Kidney glomerular epithelial cell (primary cell): ENCODE measurements around the gene CTSA.
"Not testable (repeated sequence)": the region's sequence is repeated elsewhere in the genome, so short reads cannot be mapped to it uniquely, and the experiment has no call there.

Experiments
- DNase-seq: peaks from one replicate; lab custom pipeline; 2025; lab: John Stamatoyannopoulos, UW

CTSA gene

DNA sequence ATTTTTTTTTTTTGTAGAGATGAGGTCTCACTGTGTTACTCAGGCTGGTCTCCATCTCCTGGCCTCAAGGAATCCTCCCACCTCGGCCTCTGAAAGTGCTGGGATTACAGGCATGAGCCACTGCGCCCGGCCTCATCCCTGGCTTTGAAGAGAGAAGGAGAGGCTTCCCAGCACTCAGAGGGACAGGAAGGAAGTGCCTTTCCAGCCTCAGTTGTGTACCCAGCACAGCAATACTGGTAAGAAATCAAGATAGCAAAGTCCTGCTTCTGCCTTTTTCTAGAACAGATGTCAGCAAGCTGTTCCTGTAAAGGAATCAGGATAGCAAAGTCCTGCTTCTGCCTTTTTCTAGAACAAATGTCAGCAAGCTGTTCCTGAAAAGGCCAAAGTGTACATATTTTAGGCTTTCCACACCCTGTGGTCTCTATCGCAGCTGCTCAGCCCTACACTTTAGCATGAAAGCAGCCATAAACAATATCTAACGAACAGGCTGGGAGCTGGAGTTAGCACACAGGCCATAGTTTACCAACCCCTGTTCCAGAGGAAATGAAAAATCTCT, 27.1 kb downstream of the CTSA start:
- DNase-seq: no peak

DNA sequence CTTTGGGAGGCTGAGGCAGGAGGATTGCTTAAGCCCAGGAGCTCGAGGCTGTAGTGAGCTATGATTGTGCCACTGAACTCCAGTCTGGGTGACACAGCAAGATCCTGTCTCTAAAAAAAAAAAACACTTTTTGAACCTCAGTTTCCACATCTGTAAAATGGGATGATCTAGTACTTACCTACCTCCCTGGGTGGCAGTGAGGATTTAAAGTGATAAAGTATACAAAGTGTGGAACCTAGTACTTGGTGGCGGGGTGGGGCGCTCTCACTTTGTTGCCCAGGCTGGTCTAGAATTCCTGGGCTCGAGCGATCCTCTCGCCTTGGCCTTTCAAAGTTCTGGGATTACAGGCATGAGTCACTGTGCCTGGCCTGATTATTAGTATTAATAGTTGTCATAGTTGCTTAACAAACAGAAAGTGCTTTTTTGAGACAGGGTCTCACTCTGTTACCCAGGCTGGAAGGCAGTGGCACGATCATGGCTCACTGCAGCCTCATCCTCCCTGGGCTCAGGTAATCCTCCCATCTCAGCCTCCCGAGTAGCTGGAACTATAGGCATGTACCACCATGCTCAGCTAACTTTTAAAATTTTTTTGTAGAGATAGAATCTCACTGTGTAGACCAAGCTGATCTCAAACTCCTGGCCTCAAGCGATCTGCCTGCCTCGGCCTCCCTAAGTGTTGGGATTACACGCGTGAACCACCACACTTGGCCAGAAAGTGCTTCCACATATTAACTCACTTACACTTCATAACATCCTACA, 27.8 kb downstream of the CTSA start:
- no peak for DNase-seq

DNA sequence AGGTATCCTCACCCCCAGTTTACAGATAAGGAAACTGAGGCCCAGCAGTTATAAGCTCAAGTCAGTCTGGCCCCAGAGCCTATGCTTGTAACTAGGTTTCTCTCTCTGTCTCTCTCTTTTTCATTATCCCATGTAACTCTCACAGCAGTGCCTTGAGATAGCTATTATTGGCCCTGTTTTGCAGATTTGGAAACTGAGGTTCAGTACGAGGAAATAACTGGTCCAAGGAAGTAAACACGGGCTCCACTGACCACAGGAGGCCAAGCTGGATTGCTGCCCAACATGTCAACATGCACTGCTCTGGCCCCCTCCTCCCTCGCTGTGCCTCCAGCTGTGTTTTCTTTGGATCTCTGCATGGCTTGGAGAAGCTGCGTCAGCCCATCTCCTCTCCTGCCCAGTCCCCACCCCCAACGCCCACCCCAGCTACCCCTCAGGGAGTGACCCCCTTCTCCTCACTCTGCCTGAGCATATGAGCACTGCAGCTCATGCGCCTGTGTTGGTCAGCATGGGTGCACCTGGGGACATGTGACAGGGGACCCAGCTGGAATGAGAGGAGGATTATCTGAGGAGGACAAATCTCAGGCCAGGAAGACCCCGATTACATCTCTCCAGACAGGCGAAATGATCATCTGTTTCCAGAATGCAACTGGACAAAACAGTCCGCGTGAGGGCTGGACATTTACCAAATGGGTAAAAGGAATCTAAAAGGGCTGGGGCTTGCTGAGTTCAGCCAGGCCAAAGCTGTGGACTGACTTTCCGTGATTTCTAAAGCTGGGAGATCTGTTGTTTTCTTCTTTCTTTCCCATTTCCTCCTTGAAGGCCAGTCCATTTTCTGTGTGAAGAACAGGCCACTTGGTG, 28.6 kb downstream of the CTSA start:
- no peak for DNase-seq

DNA sequence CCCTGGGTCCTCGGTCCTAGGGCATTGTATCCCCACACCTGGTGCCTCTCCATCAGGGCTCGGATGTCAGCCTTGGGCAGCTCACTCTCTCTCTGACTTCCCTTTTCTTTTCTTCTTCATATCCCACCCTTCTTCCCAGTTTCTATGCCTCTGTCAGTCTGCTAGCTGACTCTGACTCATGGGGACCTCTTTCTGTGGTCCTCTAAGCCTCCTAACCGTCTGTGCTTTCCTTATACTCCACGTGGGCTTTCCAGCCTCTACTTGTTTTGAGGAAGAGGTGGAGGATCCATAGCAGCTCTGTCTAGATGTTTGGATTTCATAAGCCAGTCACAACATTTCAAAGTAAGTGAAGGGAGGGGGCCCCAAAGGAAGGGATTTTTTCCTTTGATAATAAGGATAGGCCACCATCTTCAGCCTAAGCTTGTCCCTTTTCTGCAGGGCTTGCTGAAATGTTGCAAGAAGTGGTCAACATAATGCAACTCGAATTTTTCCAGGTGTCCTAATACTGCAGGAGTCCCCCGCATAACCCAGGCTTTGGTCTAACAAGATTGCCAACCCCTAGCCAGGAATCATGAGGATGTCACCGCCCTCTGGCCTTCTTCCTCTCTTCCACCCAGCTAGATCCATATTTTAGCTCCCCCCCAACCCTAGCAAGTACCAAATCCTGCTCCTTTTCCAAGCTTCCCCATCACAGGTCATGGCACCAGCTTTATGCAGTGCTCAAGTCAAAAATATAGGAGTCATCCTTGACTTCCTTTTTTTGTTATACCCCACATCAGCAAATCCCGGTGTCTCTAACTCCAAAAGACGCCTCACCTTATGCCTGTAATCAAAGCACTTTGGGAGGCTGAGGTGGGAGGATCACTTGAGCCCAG, 29.6 kb downstream of the CTSA start:
- DNase-seq: no peak

DNA sequence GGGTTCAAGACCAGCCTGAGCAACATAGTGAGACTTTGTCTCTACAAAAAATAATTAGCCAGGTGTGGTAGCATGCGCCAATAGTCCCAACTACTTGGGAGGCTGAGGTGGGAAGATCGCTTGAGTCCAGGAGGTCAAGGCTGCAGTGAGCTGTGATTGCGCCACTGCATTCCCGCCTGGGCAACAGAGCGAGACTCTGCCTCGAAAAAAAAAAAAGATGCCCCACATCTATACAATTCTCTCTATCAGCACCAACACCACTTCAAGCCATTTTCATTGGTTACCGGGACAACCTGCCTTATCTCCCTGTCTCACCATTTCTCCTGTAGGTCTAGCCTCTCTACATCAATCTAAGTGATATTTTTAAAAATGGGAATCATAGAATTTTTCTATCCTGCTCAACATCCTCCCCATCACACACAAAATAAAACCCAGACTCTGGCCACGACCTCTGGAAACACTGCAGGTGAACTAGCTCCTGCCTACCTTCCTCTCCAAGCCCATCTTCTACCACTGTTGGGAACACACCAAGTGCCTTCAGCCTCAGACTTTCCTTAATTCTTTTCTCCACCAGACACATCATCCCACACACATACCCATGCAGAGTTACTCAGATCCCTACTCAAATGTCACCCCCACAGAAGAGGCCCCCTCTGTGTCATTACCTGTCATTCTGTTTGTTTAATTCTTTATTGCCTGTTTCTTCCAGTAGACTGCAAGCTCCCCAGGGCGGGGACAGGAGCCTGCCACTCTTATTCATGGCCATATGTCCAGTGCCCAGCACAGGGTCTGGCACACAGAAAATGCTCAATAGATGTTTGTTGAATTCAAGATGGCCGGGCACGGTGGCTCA, 30.4 kb downstream of the CTSA start:
- no peak for DNase-seq

DNA sequence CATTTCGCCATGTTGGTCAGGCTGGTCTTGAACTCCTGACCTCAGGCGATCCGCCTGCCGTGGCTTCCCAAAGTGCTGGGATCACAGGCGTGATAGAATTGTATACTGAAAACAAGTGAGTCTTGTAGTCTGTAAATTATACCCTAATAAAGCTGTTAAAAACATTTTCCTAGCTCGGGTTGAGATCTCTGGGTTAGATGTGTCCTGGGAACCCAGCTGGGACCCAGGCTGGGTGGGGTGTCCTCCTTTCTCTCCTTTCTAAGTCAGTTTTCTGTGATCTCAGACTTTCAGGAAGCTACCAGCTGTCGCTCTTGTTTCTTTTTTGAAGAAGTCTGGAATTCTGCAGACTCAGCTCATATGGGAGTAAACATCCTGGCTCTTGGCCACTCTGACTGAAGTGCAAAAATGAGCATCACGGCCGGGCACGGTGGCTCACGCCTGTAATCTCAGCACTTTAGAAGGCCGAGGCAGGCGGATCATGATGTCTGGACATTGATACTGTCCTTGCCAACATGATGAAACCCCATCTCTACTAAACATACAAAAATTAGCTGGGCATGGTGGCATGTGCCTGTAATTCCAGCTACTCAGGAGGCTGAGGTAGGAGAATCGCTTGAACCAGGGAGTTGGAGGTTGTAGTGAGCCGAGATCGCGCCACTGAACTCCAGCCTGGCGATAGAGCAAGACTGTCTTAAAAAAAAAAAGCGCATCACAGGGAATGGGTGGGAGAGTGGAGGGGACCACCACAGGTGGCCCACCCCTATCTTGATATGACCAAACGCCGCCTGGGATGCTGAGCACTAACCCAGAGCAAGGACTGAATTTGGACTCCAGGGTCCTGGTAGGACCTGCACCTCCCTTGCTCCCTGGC, 33.5 kb downstream of the CTSA start:
- DNase-seq: peak; percentile 30

DNA sequence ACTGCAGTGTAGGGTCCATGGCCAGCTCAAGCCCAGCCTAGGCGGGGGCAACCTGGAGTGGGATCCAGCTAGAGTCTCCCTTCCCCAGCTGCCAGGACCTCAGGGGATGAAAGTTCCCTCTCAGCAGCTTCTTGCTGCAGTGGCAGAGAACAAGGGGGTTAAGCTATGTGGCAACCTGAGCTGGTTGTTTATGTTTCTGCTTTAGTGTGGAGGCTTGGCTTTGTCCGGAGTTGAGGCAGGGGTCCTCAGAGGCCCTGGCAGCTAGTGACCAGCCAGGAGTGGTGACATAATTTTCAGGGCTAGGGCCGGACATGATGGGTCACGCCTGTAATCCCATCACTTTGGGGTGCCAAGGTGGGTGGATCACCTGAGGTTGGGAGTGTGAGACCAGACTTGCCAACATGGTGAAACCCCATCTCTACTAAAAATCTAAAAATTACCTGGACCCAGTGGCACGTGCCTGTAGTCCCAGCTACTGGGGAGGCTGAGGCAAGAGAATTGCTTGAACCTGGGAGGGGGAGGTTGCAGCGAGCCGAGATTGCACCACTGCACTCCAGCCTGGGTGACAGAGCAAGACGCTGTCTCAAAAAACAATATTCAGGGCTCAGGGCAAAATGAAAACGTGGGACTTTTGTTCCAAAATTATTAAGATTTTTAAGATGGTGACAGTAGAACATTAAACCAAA, 34.8 kb downstream of the CTSA start:
- no peak for DNase-seq

DNA sequence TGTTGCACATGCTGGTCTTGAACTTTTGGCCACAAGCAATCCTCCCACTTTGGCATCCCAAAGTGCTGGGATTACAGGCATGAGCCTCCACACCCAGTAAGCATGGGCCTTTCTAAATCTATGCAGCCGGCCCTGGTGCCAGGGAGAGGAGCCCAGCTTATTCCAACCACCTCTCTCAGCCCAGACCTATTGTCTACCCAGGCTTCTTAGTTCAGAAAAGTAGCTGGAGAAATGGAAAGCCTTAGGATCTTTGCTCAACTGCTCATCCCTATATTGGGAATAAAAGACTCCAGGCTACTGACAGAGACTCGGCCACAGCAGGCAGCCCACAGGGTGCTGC, 35.6 kb downstream of the CTSA start:
- no peak for DNase-seq

DNA sequence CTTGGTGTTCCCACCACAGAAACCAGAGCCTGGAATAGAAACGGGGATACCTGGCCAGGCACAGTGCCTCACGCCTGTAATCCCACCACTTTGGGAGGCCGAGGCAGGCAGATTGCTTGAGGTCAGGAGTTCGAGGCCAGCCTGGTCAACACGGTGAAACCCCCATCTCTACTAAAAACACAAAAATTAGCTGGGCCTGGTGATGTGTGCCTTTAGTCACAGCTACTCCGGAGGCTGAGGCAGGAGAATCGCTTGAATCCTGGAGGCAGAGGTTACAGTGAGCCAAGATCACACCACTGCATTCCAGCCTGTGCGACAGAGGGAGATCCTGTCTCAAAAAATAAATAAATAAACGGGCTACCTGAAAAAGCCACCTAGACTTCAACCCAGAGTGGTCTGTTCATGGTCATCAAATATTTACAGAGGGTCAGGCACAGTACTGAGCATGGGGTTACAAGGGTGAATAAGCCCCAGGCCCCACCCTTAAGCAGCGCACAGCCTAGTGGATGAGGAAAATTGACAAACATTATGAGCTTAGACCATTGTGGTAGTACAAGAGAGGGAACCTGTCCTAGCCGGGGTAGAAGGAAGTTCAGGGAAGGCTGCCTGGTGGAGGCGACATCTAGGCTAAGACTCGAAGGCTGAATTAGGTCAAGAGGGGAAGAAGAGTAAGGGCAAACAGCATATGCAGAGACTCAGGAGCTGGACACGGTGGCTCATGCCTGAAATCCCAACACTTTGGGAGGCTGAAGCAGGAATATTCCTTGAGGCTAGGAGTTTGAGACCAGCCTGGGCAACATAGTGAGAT, 36.1 kb downstream of the CTSA start:
- DNase-seq: no peak

DNA sequence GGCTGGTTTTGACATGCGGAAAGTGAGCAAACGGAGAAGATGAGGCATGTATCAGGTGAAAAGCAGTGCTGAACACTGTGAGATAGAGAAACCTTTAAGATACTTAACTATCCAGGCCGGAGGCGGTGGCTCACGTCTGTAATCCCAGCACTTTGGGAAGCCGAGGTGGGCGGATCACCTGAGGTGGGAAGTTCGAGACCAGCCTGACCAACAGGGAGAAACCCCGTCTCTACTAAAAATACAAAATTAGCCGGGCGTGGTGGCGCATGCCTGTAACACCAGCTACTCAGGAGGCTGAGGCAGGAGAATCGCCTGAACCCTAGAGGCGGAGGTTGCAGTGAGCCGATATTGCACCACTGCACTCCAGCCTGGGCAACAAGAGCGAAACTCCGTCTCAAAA, 40.5 kb downstream of the CTSA start:
- not testable (repeated sequence) for DNase-seq

DNA sequence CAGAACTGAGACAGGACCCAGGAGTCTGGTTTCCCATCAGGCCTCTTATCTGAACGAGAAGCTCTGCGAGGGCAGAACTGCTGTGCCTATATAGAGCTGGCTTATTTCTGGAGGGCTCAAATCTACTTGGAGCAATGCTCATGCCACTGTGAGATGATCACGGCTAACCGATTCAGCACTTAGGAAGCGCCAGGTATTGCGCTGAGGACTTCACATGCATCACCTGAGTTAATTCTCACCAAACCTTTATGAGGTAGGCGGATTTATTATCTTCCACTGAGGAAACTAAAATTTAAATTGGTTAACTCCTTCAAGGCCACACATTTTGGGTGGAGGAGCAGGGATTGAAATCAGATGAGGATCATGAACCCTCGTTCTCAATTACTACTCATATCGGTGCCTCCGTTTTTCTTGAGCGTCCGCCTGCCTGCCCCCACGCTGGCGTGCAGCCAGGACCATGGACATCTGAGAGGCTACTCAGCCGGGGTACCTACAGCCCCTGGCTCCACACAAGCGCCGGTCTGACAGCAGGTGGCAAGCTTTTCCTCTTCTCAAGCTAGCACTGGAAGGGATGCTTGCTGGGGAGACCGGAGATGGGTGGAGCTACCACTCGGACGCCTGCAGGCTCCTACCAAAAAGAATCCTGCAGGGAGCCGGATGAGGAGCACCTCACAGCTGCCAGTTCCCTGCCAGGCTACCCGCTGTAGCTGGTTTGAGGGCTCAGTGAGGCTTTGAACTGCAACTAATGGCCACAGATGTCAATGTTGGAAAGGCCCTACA, 42.3 kb downstream of the CTSA start:
- peak; percentile 54 for DNase-seq

DNA sequence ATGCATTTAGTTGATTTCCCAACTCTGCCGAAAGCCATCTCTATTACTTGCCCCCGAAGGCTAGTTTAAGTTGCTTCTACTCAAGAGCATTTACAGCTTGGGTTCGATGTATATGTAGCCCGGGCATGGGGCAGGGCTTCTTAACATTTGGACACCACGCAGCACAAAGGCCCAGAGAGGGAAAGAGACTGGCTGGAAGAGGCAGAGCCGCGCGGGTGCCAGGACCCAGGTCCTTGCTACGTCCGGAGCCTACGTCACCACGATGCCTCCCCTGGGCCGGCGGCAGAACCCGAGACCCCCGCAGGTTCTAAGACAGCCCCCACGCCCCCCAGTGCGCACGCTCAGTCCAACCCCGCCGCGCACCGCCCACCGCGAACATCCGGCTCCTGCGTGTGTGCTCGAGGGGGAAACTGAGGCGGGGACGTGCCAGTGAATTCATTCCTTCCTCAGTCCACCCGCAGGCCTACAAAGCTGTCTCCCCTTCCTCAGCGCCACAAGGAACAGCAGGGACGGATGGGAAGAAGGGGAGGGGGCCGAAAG, 43.0 kb downstream of the CTSA start:
- DNase-seq: no peak

DNA sequence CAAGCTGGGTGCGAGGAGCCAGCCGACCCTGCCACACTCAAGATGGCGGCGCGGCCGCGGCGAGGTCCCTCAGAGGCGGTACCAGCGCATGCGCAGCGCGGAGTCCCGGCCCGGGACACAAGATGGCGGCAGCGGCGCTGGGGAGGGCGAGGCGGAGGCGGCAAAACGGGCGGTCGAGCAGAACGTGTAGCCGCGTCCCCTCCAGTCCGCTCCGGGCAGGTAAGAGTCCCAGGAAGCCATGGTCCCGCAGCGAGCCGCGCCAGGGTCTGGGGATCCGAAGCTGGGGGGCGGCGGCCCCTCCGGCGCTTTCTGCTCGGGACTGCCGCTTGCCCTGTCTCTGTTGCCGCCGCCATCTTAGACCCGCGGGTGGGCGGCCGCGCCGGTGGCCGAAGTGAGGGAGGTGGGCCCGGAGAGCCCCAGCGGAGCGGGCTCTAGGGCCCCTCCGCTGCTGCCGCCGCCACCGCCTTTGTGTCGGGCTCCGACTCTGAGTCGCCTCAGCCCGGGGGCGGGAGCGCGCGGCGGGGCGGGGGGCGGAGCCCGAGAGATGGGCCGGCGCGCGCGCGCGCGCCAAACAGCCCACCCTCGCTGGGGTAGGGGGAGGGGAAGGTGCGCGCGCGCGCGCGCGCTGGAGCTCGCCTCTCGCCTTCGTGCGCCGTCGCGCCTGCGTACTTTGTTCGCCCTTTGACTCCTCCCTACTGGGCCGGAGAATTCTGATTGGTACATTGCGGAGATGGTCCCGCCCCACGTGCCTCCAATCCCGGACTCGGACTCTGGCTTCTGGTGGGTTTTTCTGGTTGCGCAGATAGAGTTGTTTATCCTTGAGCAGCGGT, 43.7 kb downstream of the CTSA start, which contains the start of gene PCIF1:
TSS of gene PCIF1 (plus strand) at position 98 of the 830 bp plus-strand sequence. CDS start 4,317 bp downstream, outside the sequence.
- peak; percentile 96 for DNase-seq

DNA sequence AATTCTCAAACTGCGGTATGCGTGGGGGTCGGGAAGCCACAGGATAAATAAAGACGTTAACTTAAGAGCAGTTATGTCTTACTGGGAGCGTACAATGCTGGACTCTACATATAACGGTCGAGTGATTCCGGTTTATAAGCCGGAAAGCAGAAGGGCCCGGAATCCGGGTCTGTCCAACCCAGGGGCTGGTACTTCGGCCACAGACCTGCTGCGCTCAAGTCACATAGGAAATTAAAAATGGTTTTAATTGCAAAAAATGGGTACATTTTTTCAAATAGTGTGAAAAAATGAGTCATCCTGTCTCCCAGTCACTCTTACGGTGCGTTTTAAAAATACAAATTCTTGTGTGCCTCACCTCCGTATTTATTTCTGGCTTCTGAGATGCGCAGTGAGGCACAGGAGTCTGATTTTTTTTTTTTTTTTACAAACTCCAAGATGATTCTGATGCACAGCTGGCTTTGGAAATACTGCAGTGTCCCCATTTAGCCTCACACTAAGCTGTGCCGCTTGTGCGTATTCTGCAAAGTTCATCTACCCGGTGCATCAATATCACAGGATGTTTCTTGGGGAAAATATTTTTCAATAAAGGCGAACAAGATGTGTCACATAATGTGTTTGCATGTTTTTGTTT, 44.4 kb downstream of the CTSA start:
- peak; percentile 57 for DNase-seq

DNA sequence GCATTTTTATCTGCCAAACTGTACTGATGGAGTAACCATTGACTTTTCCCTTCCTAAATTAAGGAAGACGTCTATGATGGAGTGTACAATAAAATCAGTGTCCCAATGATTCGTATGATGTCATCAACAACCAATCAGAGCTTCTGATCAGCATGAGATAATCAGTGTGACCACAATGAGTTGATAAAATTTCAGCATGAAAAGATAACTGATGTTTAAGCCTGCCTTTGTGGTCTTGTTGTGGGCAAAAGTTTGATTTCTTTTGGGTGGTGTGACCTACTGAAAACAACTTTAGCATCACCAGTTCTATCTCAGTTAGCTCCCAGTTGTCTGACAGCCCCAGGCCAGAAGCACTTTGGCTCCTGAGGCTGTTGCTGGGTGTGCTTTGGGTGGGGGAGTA, 46.6 kb downstream of the CTSA start:
- DNase-seq: no peak
